ENCODE results near the gene PIGK.

PIGK gene

GRCh38 chr1:77096496-77097255 is 122.6 kb downstream of the PIGK start:
- no peak for DNase-seq (ENCODE audit: low read depth in 2 of 2)

DNA sequence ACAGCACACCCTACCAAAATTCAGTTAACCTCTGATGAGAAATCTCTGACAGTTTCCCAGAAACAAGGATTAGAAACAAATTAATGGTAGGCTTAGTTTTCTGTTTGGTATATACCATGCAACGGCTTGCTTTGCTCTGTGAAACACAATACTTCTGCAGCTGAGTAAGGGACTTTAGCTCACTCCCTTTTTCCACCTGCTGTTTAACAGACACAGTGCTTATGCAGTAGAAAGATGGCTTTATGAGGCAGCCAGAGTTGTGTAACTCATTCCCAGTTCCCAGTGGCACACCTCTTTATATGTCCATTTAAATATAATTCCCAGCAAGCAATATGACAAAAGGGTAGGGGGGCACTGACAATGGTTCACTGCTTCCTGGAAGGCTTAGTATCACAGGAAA is 124.0 kb downstream of the PIGK start:
- no peak for DNase-seq (ENCODE audit: low read depth in 2 of 2)

DNA sequence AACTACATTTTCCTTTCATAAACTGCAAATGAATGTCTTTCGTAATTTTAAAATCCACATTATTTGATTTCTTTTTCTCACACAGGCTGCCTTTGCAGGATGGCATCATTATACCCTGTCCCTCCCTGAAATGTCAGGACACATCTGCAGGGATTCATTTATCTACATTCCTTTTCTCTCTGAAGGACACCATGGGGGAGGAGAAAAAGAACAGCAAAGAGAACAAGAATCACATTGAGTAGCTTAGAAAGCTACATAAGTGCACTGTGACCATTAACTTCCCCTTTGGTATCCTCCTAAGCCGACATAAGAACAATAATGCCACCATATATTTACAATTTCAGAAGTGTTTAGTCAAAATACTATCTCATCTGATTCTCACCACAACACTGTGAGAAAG is 129.5 kb downstream of the PIGK start:
- no peak for DNase-seq (ENCODE audit: low read depth in 2 of 2)

GRCh38 chr1:77085109-77085508 is 134.1 kb downstream of the PIGK start:
- DNase-seq (ENCODE audit: low read depth in 2 of 2): no peak

DNA sequence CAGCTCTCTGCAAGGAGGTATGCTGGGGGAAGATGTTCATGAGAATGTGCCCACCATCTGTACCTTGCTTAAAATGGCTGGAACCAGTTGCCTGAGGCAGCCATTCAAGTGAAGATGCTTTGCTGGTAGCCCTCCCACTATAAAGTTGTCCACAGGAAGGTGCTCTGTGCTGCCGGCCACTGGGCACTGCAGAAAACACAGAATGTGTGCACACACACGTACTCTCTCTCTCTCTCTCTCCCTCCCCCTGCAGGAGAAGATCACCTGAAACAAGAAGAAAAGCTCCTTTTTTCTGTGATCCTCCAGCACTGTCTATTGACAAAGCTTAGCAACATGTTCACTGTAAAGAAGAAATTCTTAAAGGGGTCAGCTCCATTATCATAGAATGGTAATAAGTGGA is 134.8 kb downstream of the PIGK start:
- DNase-seq (ENCODE audit: low read depth in 2 of 2): no peak

DNA sequence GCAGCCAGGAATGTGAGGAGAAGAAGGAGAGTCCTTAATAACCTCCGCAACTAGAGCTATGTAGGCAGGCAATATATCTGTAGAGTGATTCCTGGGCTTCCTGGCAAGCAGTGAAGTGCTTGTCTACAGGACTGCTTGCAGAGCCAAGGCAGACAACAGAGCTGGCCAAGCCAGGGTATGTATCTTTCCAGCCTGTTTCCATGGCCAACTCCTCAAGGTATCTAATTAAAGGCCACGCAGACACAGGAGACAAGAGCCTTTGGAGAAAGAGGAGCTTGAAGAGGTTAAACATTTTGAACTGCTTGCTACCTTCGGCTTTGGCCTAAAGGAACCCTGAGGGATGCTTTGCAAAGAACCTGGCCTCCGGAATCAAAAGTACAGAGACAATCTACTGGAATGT is 137.4 kb downstream of the PIGK start:
- DNase-seq (ENCODE audit: low read depth in 2 of 2): no peak

DNA sequence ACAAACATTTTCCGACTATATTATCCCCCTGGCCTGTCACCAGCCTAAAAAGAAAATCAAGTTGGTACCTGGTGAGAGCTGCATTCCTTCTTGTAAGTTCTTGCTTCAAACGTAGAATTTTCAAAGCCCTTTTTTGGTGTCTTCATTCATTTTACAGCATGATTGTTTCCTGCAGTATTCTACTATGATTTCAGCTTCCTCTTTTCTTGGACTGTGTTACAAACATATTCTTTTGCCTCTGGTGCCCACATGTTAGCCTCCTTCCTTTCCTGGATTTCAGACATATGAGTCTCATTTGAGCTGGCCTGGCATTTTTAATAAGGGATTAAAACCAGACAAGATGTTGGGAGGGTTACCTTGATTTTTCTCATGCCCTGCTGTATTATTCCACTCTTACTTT is 142.5 kb downstream of the PIGK start:
- DNase-seq (ENCODE audit: low read depth in 2 of 2): no peak

- no peak for DNase-seq (ENCODE audit: low read depth in 2 of 2)
Measured at GRCh38 chr1:77068013-77068412, 151.2 kb downstream of the PIGK start.

GRCh38 chr1:77065693-77066342 is 153.4 kb downstream of the PIGK start:
- no peak for DNase-seq (ENCODE audit: low read depth in 2 of 2)

- no peak for DNase-seq (ENCODE audit: low read depth in 2 of 2)
Measured at GRCh38 chr1:77064246-77064645, 155.0 kb downstream of the PIGK start.

DNA sequence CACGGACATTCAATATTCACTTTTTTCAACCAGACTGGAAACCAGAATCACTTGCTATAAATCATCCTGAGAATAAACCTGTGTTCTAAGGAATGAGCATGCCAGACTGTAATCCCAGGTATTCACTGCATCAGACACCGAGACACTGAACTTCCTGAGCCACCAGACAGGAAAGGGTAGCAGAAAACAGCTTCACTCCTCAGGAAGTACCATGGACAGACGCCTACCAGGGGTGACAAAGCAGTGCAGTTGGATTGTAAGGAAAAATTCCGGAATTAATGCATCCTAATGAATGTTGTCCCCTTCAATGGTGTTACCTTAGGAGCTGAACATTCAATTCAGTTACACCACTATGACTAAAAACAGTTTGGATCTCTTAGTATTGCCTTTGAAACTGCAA is 156.1 kb downstream of the PIGK start:
- DNase-seq (ENCODE audit: low read depth in 2 of 2): no peak

DNA sequence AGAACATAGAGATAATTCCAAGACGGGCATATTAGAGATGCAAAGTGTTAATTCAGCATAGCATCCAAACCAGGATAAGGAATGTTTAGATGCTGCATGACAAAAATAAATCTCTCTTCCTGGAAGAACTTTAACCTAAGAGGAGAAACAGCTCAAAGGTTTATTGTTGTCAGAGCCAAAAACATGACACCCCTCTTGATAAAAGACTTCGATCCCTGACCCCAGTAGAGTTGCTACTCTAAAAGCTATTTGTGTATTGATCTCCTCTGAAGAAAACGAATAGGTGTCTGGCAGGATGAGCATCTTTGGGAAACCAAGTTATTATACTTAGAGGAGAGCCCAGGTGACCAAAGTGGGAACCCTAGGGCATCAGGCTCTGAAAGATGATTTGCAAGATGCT is 158.1 kb downstream of the PIGK start:
- no peak for DNase-seq (ENCODE audit: low read depth in 2 of 2)

- DNase-seq (ENCODE audit: low read depth in 2 of 2): no peak
Measured at GRCh38 chr1:77060000-77060399, 159.2 kb downstream of the PIGK start.

DNA sequence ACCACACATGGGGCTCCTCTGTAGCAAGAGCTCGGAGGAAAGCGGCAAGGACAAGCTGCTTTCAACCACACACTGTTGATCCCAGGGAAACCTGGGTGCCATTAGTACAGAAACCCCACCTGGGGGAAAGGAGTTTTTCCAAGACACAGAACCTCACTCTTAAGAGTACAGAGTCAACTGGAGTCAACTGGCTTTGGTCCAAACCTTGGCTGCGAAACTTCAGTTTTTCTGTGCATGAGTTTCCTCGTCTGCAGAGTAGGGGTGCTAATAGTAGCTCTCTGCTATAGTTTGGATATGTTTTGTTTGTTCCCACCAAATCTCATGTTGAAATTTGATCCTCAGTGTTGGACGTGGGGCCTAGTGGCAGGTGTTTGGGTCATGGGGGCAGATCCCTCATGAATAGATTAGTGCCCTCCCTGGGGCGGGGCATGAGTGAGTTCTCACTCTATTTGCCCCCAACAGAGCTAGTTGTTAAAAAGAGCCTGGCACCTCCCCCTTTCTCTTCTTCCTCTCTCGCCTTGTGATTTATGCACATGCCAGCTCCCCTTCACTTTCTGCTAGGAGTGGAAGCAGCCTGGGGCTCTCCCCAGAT is 161.1 kb downstream of the PIGK start:
- DNase-seq (ENCODE audit: low read depth in 2 of 2): no peak

GRCh38 chr1:77056525-77056924 is 162.7 kb downstream of the PIGK start:
- no peak for DNase-seq (ENCODE audit: low read depth in 2 of 2)

GRCh38 chr1:77051425-77051824 is 167.8 kb downstream of the PIGK start:
- DNase-seq (ENCODE audit: low read depth in 2 of 2): no peak

DNA sequence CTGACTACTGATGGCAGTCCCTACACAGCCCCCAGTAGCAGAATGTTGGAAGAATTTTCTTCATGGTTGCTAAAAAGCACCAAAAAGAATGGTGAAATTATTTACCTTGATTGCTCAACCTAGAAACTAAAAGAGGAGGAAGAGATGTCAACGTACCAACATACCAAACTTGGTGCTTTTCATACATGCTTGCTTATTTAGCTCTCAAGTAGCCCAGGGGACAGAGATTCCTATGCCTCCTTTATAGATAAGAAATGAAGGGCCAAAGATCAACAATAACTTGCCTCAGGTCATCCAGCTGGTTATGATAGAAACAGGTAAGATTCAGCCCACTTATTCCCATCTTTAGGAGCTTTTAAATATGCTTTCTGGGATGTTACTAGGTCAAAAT is 170.6 kb downstream of the PIGK start:
- DNase-seq (ENCODE audit: low read depth in 2 of 2): no peak

- DNase-seq (ENCODE audit: low read depth in 2 of 2): no peak
Measured at GRCh38 chr1:77047978-77048614, 171.1 kb downstream of the PIGK start.

GRCh38 chr1:77047575-77047974 is 171.7 kb downstream of the PIGK start:
- DNase-seq (ENCODE audit: low read depth in 2 of 2): no peak

- no peak for DNase-seq (ENCODE audit: low read depth in 2 of 2)
Measured at GRCh38 chr1:77044133-77044849, 174.9 kb downstream of the PIGK start.

GRCh38 chr1:77040826-77041225 is 178.4 kb downstream of the PIGK start:
- DNase-seq (ENCODE audit: low read depth in 2 of 2): no peak

DNA sequence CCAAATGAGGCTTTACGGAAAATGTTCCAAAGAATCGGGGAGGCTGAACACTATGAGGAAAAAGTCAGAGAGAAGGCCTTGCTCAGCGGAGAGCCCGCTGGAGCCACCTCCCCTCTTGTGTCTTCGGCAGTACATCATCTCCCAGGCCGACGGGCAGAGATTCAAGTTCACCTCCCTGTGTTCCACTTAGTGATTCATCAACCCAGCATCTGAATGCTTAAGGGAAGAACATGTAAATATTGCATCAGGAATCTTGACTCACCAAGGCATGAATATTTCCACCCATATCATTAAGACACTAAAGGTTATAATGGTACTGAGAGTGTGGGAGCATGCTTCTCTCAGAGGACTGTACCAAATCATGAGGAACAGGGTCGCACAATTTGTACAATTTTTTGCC is 179.5 kb downstream of the PIGK start:
- no peak for DNase-seq (ENCODE audit: low read depth in 2 of 2)

Data from stimulated activated CD8-positive, alpha-beta memory T cell treated with anti-CD3 and anti-CD28 coated beads, Interleukin-2, amount 100 ng/mL, for 1 hour (primary cell).